ENCODE results near the gene LORICRIN.

The LORICRIN gene

GRCh38 chr1:153307221-153307600 lies 47.7 kb downstream of the LORICRIN start:
- no peak for DNase-seq

- DNase-seq = no peak
Measured at GRCh38 chr1:153308540-153308939, 49.1 kb downstream of the LORICRIN start.

- DNase-seq = no peak
Measured at GRCh38 chr1:153309441-153309840, 50.0 kb downstream of the LORICRIN start.

GRCh38 chr1:153310526-153310925 lies 51.0 kb downstream of the LORICRIN start:
- no peak for DNase-seq
